GM21786 (cell line): ENCODE data around the gene SHROOM1.
A peak's percentile ranks its signal among the peaks of the same experiment; 100 is the strongest.
"Not testable (repeated sequence)": the region's sequence is repeated elsewhere in the genome, so short reads cannot be mapped to it uniquely, and the experiment has no call there.

Experiments
- ATAC-seq: cut with Tn5 transposase; IDR thresholded peaks from one replicate; pipeline ENCODE4 v1.9.1; 2021; ENCODE audit not compliant: unreplicated experiment

Gene SHROOM1, protein sequence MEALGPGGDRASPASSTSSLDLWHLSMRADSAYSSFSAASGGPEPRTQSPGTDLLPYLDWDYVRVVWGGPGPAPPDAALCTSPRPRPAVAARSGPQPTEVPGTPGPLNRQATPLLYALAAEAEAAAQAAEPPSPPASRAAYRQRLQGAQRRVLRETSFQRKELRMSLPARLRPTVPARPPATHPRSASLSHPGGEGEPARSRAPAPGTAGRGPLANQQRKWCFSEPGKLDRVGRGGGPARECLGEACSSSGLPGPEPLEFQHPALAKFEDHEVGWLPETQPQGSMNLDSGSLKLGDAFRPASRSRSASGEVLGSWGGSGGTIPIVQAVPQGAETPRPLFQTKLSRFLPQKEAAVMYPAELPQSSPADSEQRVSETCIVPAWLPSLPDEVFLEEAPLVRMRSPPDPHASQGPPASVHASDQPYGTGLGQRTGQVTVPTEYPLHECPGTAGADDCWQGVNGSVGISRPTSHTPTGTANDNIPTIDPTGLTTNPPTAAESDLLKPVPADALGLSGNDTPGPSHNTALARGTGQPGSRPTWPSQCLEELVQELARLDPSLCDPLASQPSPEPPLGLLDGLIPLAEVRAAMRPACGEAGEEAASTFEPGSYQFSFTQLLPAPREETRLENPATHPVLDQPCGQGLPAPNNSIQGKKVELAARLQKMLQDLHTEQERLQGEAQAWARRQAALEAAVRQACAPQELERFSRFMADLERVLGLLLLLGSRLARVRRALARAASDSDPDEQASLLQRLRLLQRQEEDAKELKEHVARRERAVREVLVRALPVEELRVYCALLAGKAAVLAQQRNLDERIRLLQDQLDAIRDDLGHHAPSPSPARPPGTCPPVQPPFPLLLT

DNA sequence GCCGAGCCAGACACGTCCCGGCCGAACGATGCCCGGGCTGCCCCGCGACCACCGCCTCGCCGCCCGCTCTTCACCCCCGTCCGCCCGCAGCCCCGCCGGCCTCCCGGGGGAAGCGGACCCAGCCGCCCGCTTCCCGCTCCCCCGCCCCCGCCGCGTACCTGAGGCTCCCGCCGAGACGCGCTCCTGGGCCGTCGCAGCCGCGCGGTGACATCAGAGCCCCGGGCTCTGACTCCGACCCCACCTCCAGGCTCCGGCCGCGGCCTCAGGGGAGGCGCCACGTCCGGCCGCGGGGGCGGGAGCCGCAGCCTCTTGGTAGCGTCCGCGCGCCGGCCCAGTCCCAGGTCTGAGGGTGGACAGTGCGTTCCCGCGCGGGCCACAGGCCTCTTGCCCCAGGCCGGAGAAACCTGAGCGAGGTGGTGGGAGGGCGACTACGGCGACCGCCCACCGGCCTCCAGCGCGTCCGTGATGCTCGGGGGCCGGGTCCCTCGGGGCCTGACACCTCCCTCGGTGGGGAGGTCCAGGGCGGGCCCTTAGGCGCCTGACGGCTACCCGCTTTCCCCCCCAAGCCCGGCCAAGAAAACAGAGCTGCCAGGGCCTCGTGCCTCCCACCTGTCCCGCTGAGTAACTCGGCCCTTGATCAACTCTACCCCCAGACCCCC, at the start of gene SHROOM1:
SHROOM1 (minus strand) TSS at position 212 of the 659 bp plus-strand sequence. CDS start 4,507 bp downstream, outside the sequence.
- peak; percentile 69 for ATAC-seq

DNA sequence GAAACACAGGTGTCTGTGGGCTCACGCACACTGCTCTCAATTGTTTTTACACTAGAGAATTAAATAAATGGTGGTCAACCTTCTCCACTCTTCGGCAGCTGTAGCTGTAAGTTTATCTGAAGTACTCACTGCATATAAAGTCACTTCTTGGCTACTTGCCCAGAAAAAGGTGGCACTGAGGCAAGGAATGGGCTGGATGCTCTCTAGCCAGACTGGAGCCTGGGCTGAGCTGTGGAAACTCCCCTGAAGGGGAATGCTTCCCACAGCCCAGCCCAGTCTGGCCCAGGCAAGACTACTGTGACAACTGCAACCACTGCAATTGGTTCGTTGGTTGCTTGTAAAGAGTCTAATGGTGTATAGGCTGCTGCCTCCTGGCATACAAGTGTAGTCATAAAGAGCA, 47.5 kb upstream of the SHROOM1 start:
- ATAC-seq: no peak

DNA sequence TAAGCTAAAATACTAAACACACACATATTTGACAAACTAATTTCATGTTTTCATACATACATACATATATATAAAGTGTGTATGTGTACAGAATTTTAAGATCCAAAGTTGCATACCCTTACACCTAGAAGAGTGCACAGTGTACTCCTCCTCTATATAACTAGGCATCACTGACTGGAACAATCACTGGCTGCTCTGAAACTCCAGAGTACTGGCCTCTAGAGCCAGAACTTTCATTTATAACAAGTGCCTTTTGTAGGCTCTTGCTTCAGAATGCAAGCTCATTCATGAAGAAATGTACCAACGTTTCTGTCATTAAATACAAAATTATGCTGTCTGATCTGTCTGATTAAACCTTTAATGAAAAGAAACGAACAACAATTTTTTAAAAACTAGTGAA, 47.0 kb upstream of the SHROOM1 start:
- no peak for ATAC-seq

DNA sequence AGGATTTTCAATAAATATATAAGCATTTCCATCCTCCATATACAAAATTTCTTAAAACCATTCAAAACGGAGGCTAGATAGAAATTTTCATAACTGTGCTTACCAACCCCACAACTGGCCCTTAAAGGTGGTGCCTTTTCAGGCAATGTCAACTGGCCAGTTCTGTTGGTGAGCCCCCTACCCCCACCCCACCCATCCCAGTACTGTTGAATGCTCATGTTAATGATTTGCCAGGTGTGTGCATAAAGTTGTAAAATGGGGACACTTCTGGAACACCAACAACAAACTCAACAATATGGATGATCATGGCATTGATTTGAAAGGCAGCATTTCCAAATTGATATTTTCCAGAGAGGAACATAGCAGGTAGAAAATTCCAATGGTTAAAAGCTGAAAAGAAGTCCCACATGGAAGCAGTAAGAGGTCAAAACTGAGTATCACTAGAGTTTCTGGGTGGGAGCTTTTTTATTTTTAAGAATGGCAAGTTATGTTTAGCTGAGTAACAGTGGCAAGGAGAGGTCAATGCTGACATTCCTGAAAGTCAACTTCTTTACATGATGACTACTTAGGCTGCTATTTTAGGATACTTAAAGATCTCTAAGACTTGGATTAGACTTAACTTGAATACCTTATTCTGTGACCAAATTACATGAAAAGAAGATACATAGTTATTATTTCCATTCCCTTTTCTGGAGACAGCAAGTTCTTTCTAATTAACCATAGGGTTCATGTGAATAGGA, 45.7 kb upstream of the SHROOM1 start:
- no peak for ATAC-seq

DNA sequence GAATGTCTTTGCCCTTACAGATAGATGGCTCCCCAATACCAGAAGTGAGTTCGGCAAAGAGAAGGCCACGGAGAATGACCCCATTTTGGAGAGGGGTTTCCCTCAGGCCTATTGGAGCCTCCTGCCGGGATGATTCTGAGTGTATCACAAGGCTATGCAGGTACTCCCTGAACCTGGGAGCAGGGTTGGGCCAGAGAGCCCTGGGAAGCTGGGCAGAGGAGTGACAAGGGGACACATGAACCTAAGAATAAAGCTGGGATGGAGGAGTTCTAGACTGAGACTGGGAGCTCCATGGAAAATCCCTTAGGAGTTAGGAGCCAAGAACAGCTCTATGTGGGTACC, 43.5 kb upstream of the SHROOM1 start:
- no peak for ATAC-seq

DNA sequence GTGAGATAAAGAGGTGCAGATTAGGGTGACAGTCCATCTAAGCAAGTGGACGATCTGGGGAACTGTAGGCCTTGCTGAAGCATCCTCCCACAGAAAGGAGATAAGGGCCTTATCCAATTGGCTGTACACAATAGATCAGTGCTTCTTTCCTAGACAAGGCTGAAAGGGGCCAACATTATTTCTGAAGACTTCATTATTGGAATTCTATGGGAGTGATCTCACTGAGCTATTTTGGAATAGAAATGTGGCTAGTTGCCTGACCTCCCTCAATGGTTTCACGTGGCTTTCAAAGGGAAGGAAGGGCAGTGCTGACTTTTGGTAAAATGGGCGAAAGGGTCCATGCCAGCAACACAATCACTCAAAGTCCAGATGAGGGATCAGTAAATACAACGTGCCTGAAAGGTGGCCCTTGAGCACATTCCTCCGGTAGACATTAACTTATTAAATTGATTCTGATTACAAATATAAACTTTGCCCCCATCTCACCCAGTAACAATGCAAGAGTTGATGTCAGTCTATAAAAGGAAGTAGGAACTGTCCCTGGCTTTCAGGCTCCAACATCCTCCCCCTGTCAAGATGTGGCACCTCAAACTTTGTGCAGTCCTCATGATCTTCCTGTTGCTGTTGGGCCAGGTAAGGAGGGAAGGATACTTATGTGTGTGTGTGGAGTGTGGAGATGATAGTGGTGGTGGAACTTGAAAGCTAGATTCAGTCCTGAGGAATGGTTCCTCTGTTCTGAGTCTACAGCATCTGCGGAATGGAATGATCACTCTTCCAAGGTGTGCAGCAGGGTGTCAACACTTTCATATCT, 42.9 kb upstream of the SHROOM1 start, which contains the start of gene LEAP2:
LEAP2 (plus strand) TSS at position 550 of the 811 bp plus-strand sequence; CDS start at position 577, 27 bp downstream.
- ATAC-seq: no peak

DNA sequence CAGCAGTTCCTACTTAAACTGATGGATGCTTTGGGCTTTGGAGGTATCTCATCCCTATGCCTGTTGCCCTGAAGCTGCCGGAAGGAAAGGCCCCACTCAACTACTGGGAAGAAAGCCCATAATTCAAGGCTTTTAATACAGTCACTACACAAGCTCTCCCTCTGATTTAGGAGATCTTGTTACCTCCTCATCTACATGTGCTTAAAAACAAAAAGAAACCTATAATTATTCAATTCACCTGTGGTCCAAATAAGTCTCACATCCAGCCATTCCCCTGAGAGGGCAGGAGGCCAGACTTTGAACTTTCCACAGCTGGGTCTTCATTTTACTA, 42.3 kb upstream of the SHROOM1 start:
- no peak for ATAC-seq

DNA sequence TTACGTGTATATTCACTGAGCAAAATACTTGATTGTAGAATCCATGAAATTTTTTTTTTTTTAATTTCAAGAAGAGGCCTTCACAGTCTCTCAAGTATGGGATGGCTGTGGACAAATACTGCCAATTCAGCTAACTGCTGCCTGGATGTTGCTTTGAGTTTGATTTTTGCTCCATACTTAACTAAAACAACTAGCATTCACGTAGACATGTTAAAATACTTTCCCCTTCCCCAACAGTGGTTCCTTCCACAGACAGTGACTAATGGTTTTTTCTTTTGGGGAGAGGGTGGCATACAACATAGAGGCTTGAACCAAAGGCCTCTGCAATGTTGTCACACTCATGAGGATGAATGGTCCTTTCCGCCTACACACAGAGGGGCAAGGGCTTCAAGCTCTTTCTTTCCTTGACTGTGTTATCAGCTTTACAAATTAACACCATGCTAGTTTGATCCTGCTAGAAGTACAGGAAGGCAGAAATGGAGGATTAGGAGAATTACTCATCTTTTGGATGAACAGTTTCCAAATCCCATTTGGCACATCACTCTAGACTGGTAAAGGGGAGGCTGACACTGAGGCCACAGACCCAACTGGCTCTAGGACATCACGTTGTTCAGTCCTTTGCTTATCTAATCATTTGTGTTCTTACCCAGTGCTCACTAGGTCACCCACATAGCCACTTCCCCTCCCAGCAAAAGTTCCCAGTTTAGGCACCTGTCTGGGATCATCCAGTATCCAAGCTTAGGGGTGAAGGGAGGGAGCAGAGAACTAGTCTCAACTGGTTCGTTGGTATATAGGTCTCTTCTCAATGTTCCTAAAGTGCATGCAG, 41.2 kb upstream of the SHROOM1 start:
- ATAC-seq: no peak

DNA sequence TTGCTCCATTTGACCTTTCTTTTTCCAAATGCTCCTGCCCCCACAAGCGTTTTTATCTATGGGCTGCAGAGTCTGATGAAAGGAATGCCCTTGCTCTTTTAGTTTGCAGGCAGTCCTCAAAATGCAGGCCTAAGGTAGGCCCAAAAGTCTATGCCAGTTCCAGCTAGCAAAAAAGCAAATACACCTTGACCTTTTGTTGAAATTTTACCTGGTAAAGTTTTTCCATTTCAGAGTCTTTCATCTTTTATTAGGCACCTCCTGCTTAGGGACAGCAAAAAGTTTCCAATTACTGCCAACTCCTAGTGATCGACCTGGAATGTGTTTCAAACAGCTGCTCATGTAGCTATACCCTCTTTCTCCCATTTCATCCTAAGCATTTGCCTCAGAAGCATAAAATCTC, 40.4 kb upstream of the SHROOM1 start:
- no peak for ATAC-seq

DNA sequence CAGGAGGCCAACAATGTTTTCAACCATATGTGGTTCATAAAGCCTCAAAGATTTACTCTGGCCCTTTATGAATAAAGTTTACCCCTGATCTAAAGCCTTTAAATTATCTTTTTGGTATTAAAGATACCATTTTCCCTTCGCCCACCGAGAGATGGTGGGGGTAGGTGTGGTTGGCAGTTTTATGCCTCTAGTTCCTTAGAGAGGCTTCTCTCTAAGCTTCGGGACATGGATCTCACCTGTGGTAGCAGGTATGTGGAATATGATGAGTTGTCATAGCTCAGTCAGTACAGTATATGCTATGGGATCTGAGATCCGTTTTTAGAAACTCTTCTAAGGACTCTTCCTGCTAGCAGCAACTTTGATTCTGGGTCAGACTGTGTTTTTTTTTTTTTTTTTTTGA, 38.3 kb upstream of the SHROOM1 start:
- no peak for ATAC-seq

DNA sequence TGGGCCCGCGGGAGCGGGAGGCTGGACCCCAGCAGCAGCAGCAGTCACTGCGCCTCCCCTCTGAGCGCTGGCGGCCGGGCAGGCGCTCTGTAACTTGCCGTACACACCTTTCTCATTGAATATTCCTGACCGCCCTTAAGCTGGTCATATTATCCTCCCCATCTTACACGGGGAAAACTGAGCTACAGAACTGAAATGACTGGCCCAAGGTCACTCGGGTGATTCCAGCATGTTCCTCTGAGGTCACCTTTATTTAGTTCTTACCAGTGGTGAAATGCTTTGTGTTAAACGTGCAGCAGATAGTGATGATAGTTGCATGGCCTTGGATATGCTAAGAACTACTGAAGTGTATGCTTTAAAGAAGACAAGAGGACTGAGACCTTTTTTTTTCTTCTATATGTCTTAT, 36.6 kb upstream of the SHROOM1 start:
- ATAC-seq: no peak

DNA sequence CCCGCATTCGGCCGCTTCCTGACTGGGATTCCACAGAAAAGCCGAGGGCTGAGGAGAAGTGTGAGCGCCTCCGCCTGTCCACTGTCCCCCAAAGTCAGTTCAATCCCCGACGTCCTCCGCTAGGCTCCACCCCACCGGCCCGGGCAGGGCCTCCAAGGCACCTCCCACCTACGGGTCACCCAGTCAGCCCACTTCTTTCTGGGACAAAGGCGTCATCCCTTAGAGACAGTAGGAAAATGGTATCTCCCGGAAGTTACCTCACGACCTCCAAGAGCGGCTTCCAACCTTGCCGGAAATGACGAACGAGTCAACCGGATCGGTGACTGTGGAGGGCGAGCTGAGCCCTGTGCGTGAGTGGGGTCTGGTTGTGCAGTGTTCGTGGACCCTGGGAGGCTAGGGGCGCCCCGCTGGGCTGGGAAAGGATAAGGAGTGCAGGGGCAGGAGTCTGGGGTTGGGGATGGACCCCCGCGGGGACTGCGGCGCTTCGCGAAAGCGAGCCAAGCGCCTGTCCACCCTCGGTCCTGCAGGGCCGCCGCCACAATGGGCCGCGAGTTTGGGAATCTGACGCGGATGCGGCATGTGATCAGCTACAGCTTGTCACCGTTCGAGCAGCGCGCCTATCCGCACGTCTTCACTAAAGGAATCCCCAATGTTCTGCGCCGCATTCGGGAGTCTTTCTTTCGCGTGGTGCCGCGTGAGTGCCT, 36.0 kb upstream of the SHROOM1 start, which contains the start of the genes GDF9 and UQCRQ:
GDF9 (minus strand) TSS at position 128 of the 704 bp plus-strand sequence. CDS start 1,936 bp downstream, outside the sequence.
UQCRQ (plus strand) TSS at position 301 of the 704 bp plus-strand sequence; CDS start at position 541, 240 bp downstream.
- ATAC-seq: peak; percentile 99

DNA sequence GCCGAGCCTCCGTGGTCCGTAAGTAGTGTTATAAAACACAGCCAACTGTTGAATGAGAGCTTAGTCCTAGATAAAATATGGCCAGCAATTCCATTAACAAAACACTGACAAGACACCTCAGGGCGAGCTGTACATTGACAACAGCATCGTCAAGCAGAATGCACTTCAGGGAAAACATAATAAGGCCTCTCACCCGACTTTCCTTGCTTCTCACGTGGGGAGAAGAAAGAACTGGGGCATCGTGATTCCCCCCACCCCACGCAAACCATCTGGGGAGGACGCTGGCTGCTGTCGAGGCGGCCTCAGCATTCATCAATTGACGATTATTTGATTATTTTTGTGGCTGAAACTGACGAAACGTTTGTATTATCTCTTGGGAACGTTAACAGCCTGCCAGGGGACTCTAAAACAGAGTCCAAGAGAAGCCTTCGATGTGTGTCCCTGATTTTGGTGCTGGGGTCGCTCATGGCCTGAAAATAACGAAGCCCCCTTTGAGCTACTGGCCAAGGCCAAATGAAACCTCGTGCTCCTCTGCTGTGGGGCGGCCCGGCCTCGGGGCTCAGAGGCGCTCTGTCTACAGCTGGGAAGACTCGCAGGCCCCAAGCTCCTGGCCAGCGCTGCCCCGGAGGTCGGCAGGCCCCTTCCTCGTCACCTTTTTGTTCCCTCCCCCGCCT, 35.4 kb upstream of the SHROOM1 start:
- ATAC-seq: peak; percentile 18

DNA sequence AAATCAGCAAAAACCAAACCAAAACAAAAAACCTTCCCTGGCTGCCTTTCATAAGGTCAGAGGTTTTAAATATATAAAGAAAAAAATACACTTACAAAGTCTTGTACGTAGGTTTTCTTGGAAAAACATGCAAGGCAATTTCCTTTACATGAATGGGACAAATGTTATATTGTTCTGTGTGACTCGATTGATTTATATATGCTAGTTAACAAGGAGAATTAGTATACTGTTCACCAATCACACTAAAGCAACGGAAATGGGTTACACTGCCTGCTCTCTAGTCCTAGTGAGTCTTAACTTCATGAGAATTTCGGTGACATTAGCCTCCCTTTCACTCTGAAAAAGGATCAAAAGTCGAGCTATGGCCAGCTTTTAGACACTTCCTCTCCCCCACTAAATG, 30.3 kb upstream of the SHROOM1 start:
- no peak for ATAC-seq

DNA sequence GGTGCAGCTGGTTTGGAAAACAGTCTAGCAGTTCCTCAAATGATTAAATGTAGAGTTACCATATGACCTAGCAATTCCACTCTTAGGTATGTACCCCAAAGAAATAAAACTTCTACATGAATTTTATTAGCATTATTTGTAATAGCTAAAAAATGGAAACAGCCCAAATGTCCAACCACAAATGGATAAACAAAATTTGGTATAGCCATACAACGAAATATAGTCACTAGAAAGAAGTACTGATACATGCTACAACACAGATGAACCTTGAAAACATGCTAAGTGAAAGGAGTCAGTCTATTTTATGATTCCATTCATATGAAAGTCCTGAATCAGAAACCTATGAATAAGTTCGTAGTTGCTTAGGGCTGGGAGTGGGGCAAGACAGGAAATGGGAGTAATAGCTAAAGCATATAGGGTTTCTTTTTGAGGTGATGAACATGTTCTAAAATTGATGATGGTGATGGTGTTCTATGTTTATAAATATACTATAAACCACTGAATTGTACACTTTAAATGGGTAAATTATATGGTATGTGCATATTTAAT, 29.5 kb upstream of the SHROOM1 start:
- no peak for ATAC-seq

DNA sequence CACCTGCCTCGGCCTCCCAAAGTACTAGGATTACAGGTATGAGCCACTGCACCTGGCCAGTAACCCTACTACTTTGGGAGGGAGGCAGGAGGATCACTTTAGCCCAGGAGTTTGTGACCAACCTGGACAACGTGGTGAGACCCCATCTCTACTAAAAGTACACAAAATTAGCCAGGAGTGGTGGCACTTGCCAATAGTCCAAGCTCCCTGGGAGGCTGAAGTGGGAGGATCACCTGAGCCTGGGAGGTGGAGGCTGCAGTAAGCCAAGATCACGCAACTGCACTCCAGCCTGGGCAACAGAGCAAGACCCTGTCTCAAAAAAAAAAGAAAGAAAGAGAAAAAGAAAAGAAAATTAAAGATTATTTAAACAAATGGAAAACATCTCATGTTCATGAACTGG, 25.6 kb upstream of the SHROOM1 start:
- ATAC-seq: no peak

DNA sequence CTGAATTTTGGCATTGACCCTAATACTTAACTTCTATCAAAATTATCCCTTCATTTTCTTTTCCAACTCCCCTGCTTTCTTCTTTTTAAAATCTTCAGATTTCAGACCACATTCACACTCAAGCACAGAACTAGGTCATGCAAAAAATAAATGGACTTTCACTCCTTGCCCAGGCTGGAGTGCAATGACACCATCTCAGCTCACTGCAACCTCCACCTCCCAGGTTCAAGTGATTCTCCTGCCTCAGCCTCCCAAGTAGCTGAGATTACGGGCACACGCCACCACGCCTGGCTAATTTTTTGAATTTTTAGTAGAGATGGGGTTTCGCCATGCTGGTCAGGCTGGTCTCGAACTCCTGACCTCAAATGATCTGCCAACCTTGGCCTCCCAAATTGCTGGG, 24.5 kb upstream of the SHROOM1 start:
- not testable (repeated sequence) for ATAC-seq

DNA sequence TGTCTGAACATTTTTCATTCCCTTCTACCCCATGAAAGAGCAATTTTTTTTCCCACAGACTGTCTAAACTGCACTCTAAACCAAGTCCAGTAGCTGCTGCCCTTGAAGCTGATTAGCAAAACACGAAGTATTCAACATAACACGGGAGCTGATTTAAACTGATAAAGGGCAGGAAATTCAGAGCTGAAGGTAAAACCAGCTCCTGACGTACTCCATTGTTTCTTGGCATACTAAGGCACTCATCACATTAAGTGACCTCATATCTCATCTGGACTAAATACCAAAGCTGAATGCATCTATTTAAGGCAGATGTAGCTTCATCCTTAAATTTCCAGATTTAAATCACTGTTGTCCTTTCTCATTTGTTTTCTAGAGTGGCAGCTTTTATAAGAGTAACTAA, 23.9 kb upstream of the SHROOM1 start:
- no peak for ATAC-seq
